Stimulated activated CD4-positive, alpha-beta T cell treated with anti-CD3 and anti-CD28 coated beads, TNF-alpha, amount 100 ng/mL, for 1 hour (primary cell): ENCODE measurements around the gene AMY1B.
"Not testable (repeated sequence)": the region's sequence is repeated elsewhere in the genome, so short reads cannot be mapped to it uniquely, and the experiment has no call there.

Experiments
- DNase-seq, 3 donors: peaks; one replicate each; pipeline ENCODE4 v3.0.0-alpha.2; 2020; ENCODE audit warnings: low read depth in 3 of 3, low spot score in 1 of 3

AMY1B gene

DNA sequence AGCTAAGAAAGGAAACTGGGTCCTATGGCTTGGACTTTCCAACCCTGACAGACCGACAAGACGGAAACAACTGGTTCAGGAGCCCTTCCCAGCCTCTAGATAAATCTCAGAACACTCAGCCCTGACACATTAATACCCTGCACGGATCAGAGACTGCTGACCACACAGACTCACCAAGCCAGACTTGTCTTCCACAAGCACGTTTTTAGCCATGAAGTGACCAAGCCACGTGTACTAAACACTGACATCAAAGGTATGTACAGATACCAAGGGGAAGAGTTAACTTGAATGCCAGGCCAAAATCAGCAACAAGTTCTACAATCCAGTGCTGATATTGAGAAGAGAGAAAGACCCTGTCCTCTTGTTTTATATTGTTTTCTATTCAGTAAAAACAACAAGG is at the start of gene AMY1B:
AMY1B (minus strand) TSS at position 101 of the 400 bp plus-strand sequence. CDS start 571 bp downstream, outside the sequence.
- not testable (repeated sequence) for DNase-seq

DNA sequence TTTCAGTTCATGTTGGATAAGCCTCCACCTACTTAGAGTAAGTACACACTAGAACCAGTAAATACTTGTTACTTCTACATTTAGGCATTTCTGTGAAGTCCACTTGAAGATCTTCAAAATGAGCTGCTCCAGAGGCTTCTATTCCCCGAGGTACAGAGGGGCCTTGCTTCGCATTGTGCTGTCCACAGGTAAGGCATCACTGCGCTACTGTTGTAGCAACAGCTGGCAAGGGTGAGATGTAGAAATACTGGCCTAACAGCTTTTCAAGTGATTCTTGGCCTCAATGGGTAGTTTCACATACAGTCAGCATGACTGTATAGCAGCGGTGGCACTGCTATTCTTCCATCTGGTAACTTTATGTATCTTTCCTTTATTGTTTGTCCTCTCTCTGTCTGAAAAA is 49.0 kb upstream of the AMY1B start:
- DNase-seq: not testable (repeated sequence)

DNA sequence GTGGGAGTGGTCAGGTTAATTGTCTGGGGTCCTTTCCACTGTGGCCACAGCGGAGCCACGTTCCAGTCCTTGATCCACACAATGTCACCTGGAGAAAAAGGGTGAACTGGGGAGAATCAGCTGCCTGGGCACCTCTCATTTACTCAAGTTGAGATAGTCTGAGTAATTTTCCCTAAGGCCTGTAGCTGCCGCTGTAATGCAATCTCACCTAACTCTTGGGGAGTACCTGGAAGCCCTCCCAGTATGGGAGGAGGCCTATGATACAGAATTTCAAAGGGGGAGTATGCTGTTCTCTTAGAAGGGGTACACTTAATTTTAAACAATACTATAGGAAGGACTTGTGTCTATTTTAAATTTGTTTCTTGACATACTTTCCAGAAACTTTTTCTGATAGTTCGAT is 48.4 kb upstream of the AMY1B start:
- not testable (repeated sequence) for DNase-seq

- DNase-seq: not testable (repeated sequence)
Measured at GRCh38 chr1:103738031-103738430, 42.0 kb upstream of the AMY1B start.

DNA sequence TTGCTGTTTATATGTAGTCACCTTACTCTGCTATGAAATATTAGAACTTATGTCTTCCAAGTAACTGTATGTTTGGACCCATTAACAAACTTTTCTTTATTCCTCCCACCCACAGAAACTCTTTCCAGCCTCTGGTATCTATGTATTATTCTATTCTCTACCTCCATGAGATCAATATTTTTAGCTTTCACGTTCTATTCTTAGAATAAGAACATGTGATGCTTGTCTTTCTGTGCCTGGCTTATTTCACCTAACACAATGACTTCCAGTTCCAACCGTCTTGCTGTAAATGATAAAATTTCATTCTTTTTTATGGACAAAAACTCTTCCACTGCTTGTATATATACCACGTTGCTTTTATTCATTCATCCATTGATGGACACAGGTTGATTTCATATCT is 39.3 kb upstream of the AMY1B start:
- DNase-seq: not testable (repeated sequence)

DNA sequence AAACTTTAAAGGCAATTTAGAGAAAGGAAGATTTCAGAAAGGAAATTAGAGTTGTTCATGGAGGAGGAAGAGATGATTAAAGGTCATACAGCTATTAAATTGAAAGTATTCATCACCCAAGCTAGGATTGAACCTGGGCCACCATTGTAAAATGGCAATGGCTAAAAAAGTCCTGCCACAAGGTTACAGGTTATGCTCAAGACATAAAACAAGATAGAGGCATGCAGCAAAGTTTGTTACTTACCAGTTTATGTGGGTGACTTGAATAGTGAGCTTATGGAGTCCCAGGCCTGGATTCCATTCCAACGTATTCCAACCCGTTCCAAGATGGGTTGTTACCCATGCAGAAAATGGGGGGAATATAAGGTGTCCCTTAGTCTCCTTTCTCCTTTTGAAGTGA is 25.5 kb upstream of the AMY1B start:
- DNase-seq: not testable (repeated sequence)

- not testable (repeated sequence) for DNase-seq
Measured at GRCh38 chr1:103717404-103717803, 21.4 kb upstream of the AMY1B start.

DNA sequence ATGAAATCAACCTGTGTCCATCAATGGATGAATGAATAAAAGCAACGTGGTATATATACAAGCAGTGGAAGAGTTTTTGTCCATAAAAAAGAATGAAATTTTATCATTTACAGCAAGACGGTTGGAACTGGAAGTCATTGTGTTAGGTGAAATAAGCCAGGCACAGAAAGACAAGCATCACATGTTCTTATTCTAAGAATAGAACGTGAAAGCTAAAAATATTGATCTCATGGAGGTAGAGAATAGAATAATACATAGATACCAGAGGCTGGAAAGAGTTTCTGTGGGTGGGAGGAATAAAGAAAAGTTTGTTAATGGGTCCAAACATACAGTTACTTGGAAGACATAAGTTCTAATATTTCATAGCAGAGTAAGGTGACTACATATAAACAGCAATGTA is 14.4 kb upstream of the AMY1B start:
- DNase-seq: not testable (repeated sequence)

- DNase-seq: not testable (repeated sequence)
Measured at GRCh38 chr1:103707670-103708069, 11.7 kb upstream of the AMY1B start.

DNA sequence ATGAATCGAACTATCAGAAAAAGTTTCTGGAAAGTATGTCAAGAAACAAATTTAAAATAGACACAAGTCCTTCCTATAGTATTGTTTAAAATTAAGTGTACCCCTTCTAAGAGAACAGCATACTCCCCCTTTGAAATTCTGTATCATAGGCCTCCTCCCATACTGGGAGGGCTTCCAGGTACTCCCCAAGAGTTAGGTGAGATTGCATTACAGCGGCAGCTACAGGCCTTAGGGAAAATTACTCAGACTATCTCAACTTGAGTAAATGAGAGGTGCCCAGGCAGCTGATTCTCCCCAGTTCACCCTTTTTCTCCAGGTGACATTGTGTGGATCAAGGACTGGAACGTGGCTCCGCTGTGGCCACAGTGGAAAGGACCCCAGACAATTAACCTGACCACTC is 5.2 kb upstream of the AMY1B start:
- DNase-seq: not testable (repeated sequence)

DNA sequence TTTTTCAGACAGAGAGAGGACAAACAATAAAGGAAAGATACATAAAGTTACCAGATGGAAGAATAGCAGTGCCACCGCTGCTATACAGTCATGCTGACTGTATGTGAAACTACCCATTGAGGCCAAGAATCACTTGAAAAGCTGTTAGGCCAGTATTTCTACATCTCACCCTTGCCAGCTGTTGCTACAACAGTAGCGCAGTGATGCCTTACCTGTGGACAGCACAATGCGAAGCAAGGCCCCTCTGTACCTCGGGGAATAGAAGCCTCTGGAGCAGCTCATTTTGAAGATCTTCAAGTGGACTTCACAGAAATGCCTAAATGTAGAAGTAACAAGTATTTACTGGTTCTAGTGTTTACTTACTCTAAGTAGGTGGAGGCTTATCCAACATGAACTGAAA is 4.7 kb upstream of the AMY1B start:
- DNase-seq: not testable (repeated sequence)

DNA sequence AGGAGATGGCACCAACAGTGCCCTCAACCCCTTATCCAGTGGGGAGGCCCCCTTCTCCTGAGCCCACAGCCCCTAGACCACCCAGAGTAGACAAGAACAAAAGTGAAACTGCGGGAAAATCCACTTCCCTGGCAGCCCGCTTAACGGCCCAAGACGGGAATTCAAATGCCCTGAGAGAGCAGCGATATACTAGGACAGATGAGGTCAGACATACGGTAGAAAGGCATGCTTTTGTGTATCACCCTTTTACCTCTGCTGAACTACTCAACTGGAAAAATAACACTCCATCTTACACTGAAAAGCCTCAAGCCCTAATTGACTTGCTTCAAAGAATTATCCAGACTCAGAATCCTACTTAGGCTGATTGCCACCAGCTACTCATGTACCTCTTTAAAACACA is 1.4 kb upstream of the AMY1B start:
- DNase-seq: not testable (repeated sequence)

GRCh38 chr1:103676335-103676734 is 19.7 kb downstream of the AMY1B start:
- not testable (repeated sequence) for DNase-seq

- DNase-seq: not testable (repeated sequence)
Measured at GRCh38 chr1:103655460-103655859, 40.5 kb downstream of the AMY1B start, which contains the start of gene AMY1A. TSS of gene AMY1A (plus strand) at chr1:103655760. CDS start at chr1:103656331, 571 bp downstream.

DNA sequence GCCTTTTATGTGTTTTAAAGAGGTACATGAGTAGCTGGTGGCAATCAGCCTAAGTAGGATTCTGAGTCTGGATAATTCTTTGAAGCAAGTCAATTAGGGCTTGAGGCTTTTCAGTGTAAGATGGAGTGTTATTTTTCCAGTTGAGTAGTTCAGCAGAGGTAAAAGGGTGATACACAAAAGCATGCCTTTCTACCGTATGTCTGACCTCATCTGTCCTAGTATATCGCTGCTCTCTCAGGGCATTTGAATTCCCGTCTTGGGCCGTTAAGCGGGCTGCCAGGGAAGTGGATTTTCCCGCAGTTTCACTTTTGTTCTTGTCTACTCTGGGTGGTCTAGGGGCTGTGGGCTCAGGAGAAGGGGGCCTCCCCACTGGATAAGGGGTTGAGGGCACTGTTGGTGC is 41.9 kb downstream of the AMY1B start:
- not testable (repeated sequence) for DNase-seq

DNA sequence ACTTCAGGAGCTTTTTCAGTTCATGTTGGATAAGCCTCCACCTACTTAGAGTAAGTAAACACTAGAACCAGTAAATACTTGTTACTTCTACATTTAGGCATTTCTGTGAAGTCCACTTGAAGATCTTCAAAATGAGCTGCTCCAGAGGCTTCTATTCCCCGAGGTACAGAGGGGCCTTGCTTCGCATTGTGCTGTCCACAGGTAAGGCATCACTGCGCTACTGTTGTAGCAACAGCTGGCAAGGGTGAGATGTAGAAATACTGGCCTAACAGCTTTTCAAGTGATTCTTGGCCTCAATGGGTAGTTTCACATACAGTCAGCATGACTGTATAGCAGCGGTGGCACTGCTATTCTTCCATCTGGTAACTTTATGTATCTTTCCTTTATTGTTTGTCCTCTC is 45.1 kb downstream of the AMY1B start:
- not testable (repeated sequence) for DNase-seq

- not testable (repeated sequence) for DNase-seq
Measured at GRCh38 chr1:103650305-103650704, 45.7 kb downstream of the AMY1B start.

GRCh38 chr1:103643908-103644307 is 52.1 kb downstream of the AMY1B start:
- DNase-seq: not testable (repeated sequence)

GRCh38 chr1:103641194-103641593 is 54.8 kb downstream of the AMY1B start:
- DNase-seq: not testable (repeated sequence)
